ENCODE data around the gene GPR107. TPM values are rescaled to one million over a fixed set of nuclear protein-coding genes. Genes with fewer than 3 reads are reported as not detected.

The GPR107 gene
- total RNA-seq, 1 donor from 2014 or later = 58.7 TPM

- Mint-ChIP-seq H3K27me3 (ENCODE audit: low read depth, unreplicated experiment) (no peaks in the 10 kb centered on the region), H3K4me1 (ENCODE audit: low read depth, unreplicated experiment) (peaks cover 19% of the 10 kb centered on the region), H3K36me3 (ENCODE audit: low read depth, unreplicated experiment) (no peaks in the 10 kb centered on the region), H3K27ac (ENCODE audit: unreplicated experiment) (peak overlapping the region; percentile 92), H3K9me3 (ENCODE audit: unreplicated experiment) (no peaks in the 10 kb centered on the region), H3K4me3 (ENCODE audit: unreplicated experiment) (peak overlapping the region; percentile 98)
- peaks cover 42% of the 10 kb centered on the region for H4K20me1 ChIP-seq (ENCODE audit: insufficient read depth, low read length)
- peaks cover 12% of the 10 kb centered on the region for H3K4me1 ChIP-seq (ENCODE audit: insufficient read depth, low read length)
- H2AFZ ChIP-seq (ENCODE audit: low read depth, low read length) = peak overlapping the region; percentile 83
- H3K9me3 ChIP-seq (ENCODE audit: insufficient read depth, low read depth, low read length) = no peaks in the 10 kb centered on the region
- H3K36me3 ChIP-seq (ENCODE audit: insufficient read depth, low read length) = no peaks in the 10 kb centered on the region
- peaks cover 34% of the 10 kb centered on the region for H3K79me2 ChIP-seq (ENCODE audit: insufficient read depth, low read length)
- FAIRE-seq (no peak), DNase-seq (ENCODE audit: low read depth) (no peak)
- H3K4me3 ChIP-seq (ENCODE audit: insufficient read depth, low read depth, low read length) = peak overlapping the region; percentile 66
- peak overlapping the region; percentile 30 for H3K27ac ChIP-seq (ENCODE audit: low read depth, low read length)
- peak overlapping the region; percentile 100 for H3K4me2 ChIP-seq (ENCODE audit: low read length)
- TF ChIP-seq CTCF (IDR thresholded peaks at IDR 0.05; ENCODE audit: insufficient read depth, low read depth, low read length) (no peak), EZH2 (IDR thresholded peaks at IDR 0.05; ENCODE audit: insufficient read depth, low read length) (no peak)
- peak overlapping the region; percentile 87 for H3K9ac ChIP-seq (ENCODE audit: low read length)
- no peaks in the 10 kb centered on the region for H3K27me3 ChIP-seq (ENCODE audit: insufficient read depth, low read length)
Observed at GRCh38 chr9:130041648-130042405, 11.9 kb upstream of the GPR107 start.

- peaks cover 12% of the 10 kb centered on the region for H3K4me1 ChIP-seq (ENCODE audit: insufficient read depth, low read length)
- peak overlapping the region; percentile 83 for H2AFZ ChIP-seq (ENCODE audit: low read depth, low read length)
- peak overlapping the region; percentile 87 for H3K9ac ChIP-seq (ENCODE audit: low read length)
- no peak for DNase-seq (ENCODE audit: low read depth)
- no peaks in the 10 kb centered on the region for H3K27me3 Mint-ChIP-seq (ENCODE audit: low read depth, unreplicated experiment)
- no peaks in the 10 kb centered on the region for H3K36me3 Mint-ChIP-seq (ENCODE audit: low read depth, unreplicated experiment)
- no peaks in the 10 kb centered on the region for H3K27me3 ChIP-seq (ENCODE audit: insufficient read depth, low read length)
- H3K4me1 Mint-ChIP-seq (ENCODE audit: low read depth, unreplicated experiment) = peaks cover 19% of the 10 kb centered on the region
- H3K4me3 ChIP-seq (ENCODE audit: insufficient read depth, low read depth, low read length) = peak overlapping the region; percentile 66
- no peaks in the 10 kb centered on the region for H3K9me3 ChIP-seq (ENCODE audit: insufficient read depth, low read depth, low read length)
- peak overlapping the region; percentile 92 for H3K27ac Mint-ChIP-seq (ENCODE audit: unreplicated experiment)
- no peak for TF ChIP-seq EZH2 (IDR thresholded peaks at IDR 0.05; ENCODE audit: insufficient read depth, low read length)
- no peak for TF ChIP-seq CTCF (IDR thresholded peaks at IDR 0.05; ENCODE audit: insufficient read depth, low read depth, low read length)
- no peak for FAIRE-seq
- H3K4me3 Mint-ChIP-seq (ENCODE audit: unreplicated experiment) = peak overlapping the region; percentile 98
- peaks cover 38% of the 10 kb centered on the region for H4K20me1 ChIP-seq (ENCODE audit: insufficient read depth, low read length)
- no peaks in the 10 kb centered on the region for H3K36me3 ChIP-seq (ENCODE audit: insufficient read depth, low read length)
- H3K4me2 ChIP-seq (ENCODE audit: low read length) = peak overlapping the region; percentile 100
- H3K9me3 Mint-ChIP-seq (ENCODE audit: unreplicated experiment) = no peaks in the 10 kb centered on the region
- H3K27ac ChIP-seq (ENCODE audit: low read depth, low read length) = peak overlapping the region; percentile 30
- peaks cover 34% of the 10 kb centered on the region for H3K79me2 ChIP-seq (ENCODE audit: insufficient read depth, low read length)
Observed at GRCh38 chr9:130042406-130042884, 11.3 kb upstream of the GPR107 start.

Measured in astrocyte (in vitro differentiated cells and primary cell).